Breast epithelium (tissue), 4 donors: ENCODE data around the gene CST4. TPM values are rescaled to one million over a fixed set of nuclear protein-coding genes. Genes with fewer than 3 reads are reported as not detected.
"Not testable (repeated sequence)": the region's sequence is repeated elsewhere in the genome, so short reads cannot be mapped to it uniquely, and the experiment has no call there.

Source experiments
- DNase-seq, 2 donors: peaks; one replicate each; pipeline ENCODE4 v3.0.0-alpha.2; 2019; ENCODE audit warnings: low spot score in 2 of 2
- H3K27ac ChIP-seq, 2 donors: fragments of 200-600 bp; sonication (generic) in 1 of 2; one replicate each; pipeline ENCODE4 v1.5.1; 2016 to 2019; ENCODE audit warnings: mild to moderate bottlenecking in 1 of 2
- H3K27me3 ChIP-seq, 2 donors: fragments of 200-600 bp; sonication (generic) in 1 of 2; one replicate each; pipeline versions ENCODE4 v1.5.1 to v1.6.0; 2017 to 2019; ENCODE audit warnings: control low read depth in 1 of 2, mild to moderate bottlenecking in 1 of 2
- H3K36me3 ChIP-seq: fragments of 200-600 bp; one replicate; pipeline ENCODE4 v1.5.1; 2019
- H3K4me1 ChIP-seq, 2 donors: fragments of 200-600 bp; sonication (generic); one replicate each; pipeline ENCODE4 v1.5.1; 2016 to 2019; ENCODE audit warnings: control low read depth in 1 of 2
- H3K4me3 ChIP-seq, 3 donors: fragments of 200-600 bp; sonication (generic); 1 replicate in 2 of 3; 2 replicates in 1 of 3; pipeline ENCODE4 v1.5.1; 2016 to 2019; ENCODE audit warnings: mild to moderate bottlenecking in 3 of 3, moderate library complexity in 2 of 3
- H3K9me3 ChIP-seq, 2 donors: fragments of 200-600 bp; sonication (generic) in 1 of 2; one replicate each; pipeline ENCODE4 v1.5.1; 2016 to 2019; ENCODE audit warnings: control low read depth in 1 of 2
- CTCF ChIP-seq, 3 donors: fragments of 450-650 bp; IDR thresholded peaks; one replicate each; pipeline ENCODE4 v1.5.1; 2016 to 2017; ENCODE audit warnings: antibody characterized with exemption in 3 of 3, mild to moderate bottlenecking in 3 of 3, moderate library complexity in 3 of 3
- POLR2A ChIP-seq: fragments of 450-650 bp; IDR thresholded peaks from one replicate; pipeline ENCODE4 v1.6.1; 2016; ENCODE audit warnings: antibody characterized with exemption, mild to moderate bottlenecking, moderate library complexity
- POLR2AphosphoS5 ChIP-seq, 3 donors: sonication (generic); formaldehyde crosslinking; IDR thresholded peaks; one replicate each; pipeline ENCODE4 v1.6.1; 2017; ENCODE audit warnings: antibody characterized with exemption in 3 of 3
- intact Hi-C: fragments of 100-400 bp; cut with DNase I; formaldehyde crosslinking; loops from one replicate; pipeline ENCODE4 v1.15.1; 2023; ENCODE audit warnings: low total_unique reads
- total RNA-seq, 3 donors: library from RNA; depleted of rRNA; stranded (reverse); fragments of >200 nt; gene quantifications; one replicate each; pipeline ENCODE4 v1.1.0, GENCODE V29; 2016

CST4 gene
- total RNA-seq, 3 donors from 2014 or later: not detected

- intact Hi-C loops: no loop called here
- Histone ChIP-seq H3K4me1 (no peaks in the 10 kb centered on the region), H3K36me3 (no peaks in the 10 kb centered on the region), H3K9me3 (no peaks in the 10 kb centered on the region), H3K27me3 (no peaks in the 10 kb centered on the region), H3K4me3 (no peak overlapping the region), H3K27ac (no peak overlapping the region)
- no peak for TF ChIP-seq POLR2AphosphoS5 (IDR thresholded peaks at IDR 0.05)
- TF ChIP-seq CTCF (IDR thresholded peaks at IDR 0.05): no peak
- no peak for TF ChIP-seq POLR2A
- DNase-seq: no peak
These were observed 21.2 kb downstream of the CST4 start for GRCh38 chr20:23667666-23668065.

GRCh38 chr20:23666698-23667097 lies 22.1 kb downstream of the CST4 start:
- no peaks in the 10 kb centered on the region for H3K4me1 ChIP-seq
- H3K9me3 ChIP-seq: no peaks in the 10 kb centered on the region
- H3K36me3 ChIP-seq: no peaks in the 10 kb centered on the region
- no peak for DNase-seq
- H3K27ac ChIP-seq: no peak overlapping the region
- no peak overlapping the region for H3K4me3 ChIP-seq
- TF ChIP-seq POLR2A (no peak), POLR2AphosphoS5 (IDR thresholded peaks at IDR 0.05) (no peak), CTCF (IDR thresholded peaks at IDR 0.05) (no peak)
- intact Hi-C loops: no loop called here
- H3K27me3 ChIP-seq: no peaks in the 10 kb centered on the region

- Histone ChIP-seq H3K27ac (no peak overlapping the region), H3K27me3 (no peaks in the 10 kb centered on the region), H3K4me3 (no peak overlapping the region), H3K9me3 (no peaks in the 10 kb centered on the region), H3K4me1 (no peaks in the 10 kb centered on the region), H3K36me3 (no peaks in the 10 kb centered on the region)
- TF ChIP-seq POLR2AphosphoS5 (IDR thresholded peaks at IDR 0.05) (no peak), CTCF (IDR thresholded peaks at IDR 0.05) (no peak), POLR2A (no peak)
- intact Hi-C loops: no loop called here
- DNase-seq: no peak
These were observed 22.6 kb downstream of the CST4 start for GRCh38 chr20:23666189-23666588.

- Histone ChIP-seq H3K9me3 (no peaks in the 10 kb centered on the region), H3K36me3 (no peaks in the 10 kb centered on the region), H3K27me3 (no peaks in the 10 kb centered on the region), H3K27ac (no peak overlapping the region), H3K4me1 (no peaks in the 10 kb centered on the region), H3K4me3 (no peak overlapping the region)
- TF ChIP-seq POLR2A (no peak), POLR2AphosphoS5 (IDR thresholded peaks at IDR 0.05) (no peak), CTCF (IDR thresholded peaks at IDR 0.05) (no peak)
- no peak for DNase-seq
- intact Hi-C loops: no loop called here
These were observed 23.9 kb downstream of the CST4 start for GRCh38 chr20:23664954-23665353.

- DNase-seq, H3K27ac ChIP-seq, H3K4me3 ChIP-seq, H3K27me3 ChIP-seq, H3K4me1 ChIP-seq, intact Hi-C loops, H3K9me3 ChIP-seq, H3K36me3 ChIP-seq: not testable (repeated sequence)
These were observed 24.8 kb downstream of the CST4 start for GRCh38 chr20:23664046-23664445.

- Histone ChIP-seq H3K36me3 (no peaks in the 10 kb centered on the region), H3K27ac (no peak overlapping the region), H3K27me3 (no peaks in the 10 kb centered on the region), H3K9me3 (no peaks in the 10 kb centered on the region), H3K4me3 (no peak overlapping the region), H3K4me1 (no peaks in the 10 kb centered on the region)
- intact Hi-C loops: no loop called here
- no peak for DNase-seq
- TF ChIP-seq CTCF (IDR thresholded peaks at IDR 0.05) (no peak), POLR2A (no peak), POLR2AphosphoS5 (IDR thresholded peaks at IDR 0.05) (no peak)
These were observed 25.7 kb downstream of the CST4 start for GRCh38 chr20:23663180-23663579.
